B cell (primary cell): ENCODE results near the gene CHCHD3. TPM values are rescaled to one million over a fixed set of nuclear protein-coding genes. Genes with fewer than 3 reads are reported as not detected.

Experiments
- ATAC-seq: fragments of 200-7000 bp; cut with Tn5 transposase; one replicate; pipeline ENCODE4 v1.10.0; 2021; ENCODE audit warnings: low read depth, mild to moderate bottlenecking, moderate number of reproducible peaks, moderate library complexity
- CTCF ChIA-PET: fragments of 350-600 bp; sonication (Branson Sonifier 250); formaldehyde crosslinking; loops from one replicate; lab custom pipeline; 2021; ENCODE audit warnings: antibody characterized with exemption, inconsistent platforms; lab: Charles Lee
- POLR2A ChIA-PET: fragments of 350-600 bp; sonication (Branson Sonifier 250); formaldehyde crosslinking; loops from one replicate; lab custom pipeline; 2021; ENCODE audit warnings: antibody characterized with exemption; lab: Charles Lee
- DNase-seq: peaks from one replicate; pipeline ENCODE4 v3.0.0; 2013
- H2AFZ ChIP-seq: 2 replicates; pipeline ENCODE4 v1.6.1; 2012; ENCODE audit warnings: mild to moderate bottlenecking, low read depth, low read length; ENCODE audit not compliant: insufficient read depth, poor library complexity, severe bottlenecking
- H3K27ac ChIP-seq, 2 donors: 1 replicate in 1 of 2; 2 replicates in 1 of 2; pipeline ENCODE4 v1.5.1; 2012 to 2013; ENCODE audit warnings: low read length in 2 of 2, mild to moderate bottlenecking in 2 of 2, moderate library complexity in 1 of 2
- H3K27me3 ChIP-seq, 4 experiments: fragments of 200-600 bp in 1 of 4; sonication (generic) in 1 of 4; replicated peaks in 1 of 4; 1 replicate in 2 of 4; 2 replicates in 2 of 4; pipeline versions ENCODE4 v1.6.1 to v1.7.0; 2013 to 2016; ENCODE audit warnings: low read length in 3 of 4, mild to moderate bottlenecking in 2 of 4, mixed read lengths in 1 of 4, moderate library complexity in 1 of 4; ENCODE audit not compliant: insufficient read depth in 4 of 4, control insufficient read depth in 3 of 4; ENCODE audit errors: control extremely low read depth in 1 of 4
- H3K36me3 ChIP-seq, 2 experiments: replicated peaks in 1 of 2; 1 replicate in 1 of 2; 2 replicates in 1 of 2; pipeline versions ENCODE4 v1.6.1 to v1.7.1; 2013; ENCODE audit warnings: low read length in 1 of 2; ENCODE audit not compliant: insufficient read depth in 2 of 2, control insufficient read depth in 1 of 2; ENCODE audit errors: control extremely low read depth in 1 of 2, extremely low read depth in 1 of 2
- H3K4me1 ChIP-seq, 2 donors: fragments of 200-600 bp in 1 of 2; sonication (generic) in 1 of 2; 1 replicate in 1 of 2; 2 replicates in 1 of 2; pipeline versions ENCODE4 v1.5.1 to v1.6.1; 2013 to 2017; ENCODE audit warnings: low read length in 2 of 2; ENCODE audit not compliant: control insufficient read depth in 2 of 2, insufficient read depth in 2 of 2
- H3K4me2 ChIP-seq: replicated peaks from 2 replicates; pipeline ENCODE3; 2012; ENCODE audit warnings: mild to moderate bottlenecking, low read depth, low read length; ENCODE audit not compliant: poor library complexity, severe bottlenecking
- H3K4me3 ChIP-seq, 5 experiments: fragments of 200-600 bp in 1 of 5; sonication (generic) in 1 of 5; 1 replicate in 3 of 5; 2 replicates in 2 of 5; pipeline versions ENCODE4 v1.5.1 to v1.7.0; 2011 to 2016; ENCODE audit warnings: low read length in 4 of 5, mild to moderate bottlenecking in 4 of 5, low read depth in 2 of 5, control low read depth in 1 of 5, moderate library complexity in 1 of 5; ENCODE audit not compliant: insufficient read depth in 1 of 5; ENCODE audit errors: control extremely low read depth in 1 of 5, extremely low read depth in 1 of 5
- H3K79me2 ChIP-seq: fragments of 200-600 bp; sonication (generic); one replicate; pipeline ENCODE4 v1.6.0; 2016; ENCODE audit warnings: low read length; ENCODE audit not compliant: control insufficient read depth, insufficient read depth
- H3K9ac ChIP-seq: fragments of 200-600 bp; sonication (generic); 2 replicates; pipeline ENCODE4 v1.6.1; 2017; ENCODE audit warnings: mild to moderate bottlenecking, low read length, moderate library complexity
- H3K9me3 ChIP-seq, 3 donors: one replicate each; pipeline versions ENCODE4 v1.6.1 to v1.7.1; 2013; ENCODE audit warnings: low read length in 2 of 3; ENCODE audit not compliant: control insufficient read depth in 2 of 3, insufficient read depth in 1 of 3; ENCODE audit errors: control extremely low read depth in 1 of 3
- H4K20me1 ChIP-seq: 2 replicates; pipeline ENCODE4 v1.6.0; 2012; ENCODE audit warnings: mild to moderate bottlenecking, low read length; ENCODE audit not compliant: insufficient read depth, control insufficient read depth, poor library complexity, severe bottlenecking
- H3K27ac Mint-ChIP-seq: one replicate; pipeline ENCODE4 v1.8.0; 2021; ENCODE audit warnings: mixed read lengths
- H3K27me3 Mint-ChIP-seq: one replicate; pipeline ENCODE4 v1.8.0; 2021; ENCODE audit warnings: mixed read lengths
- H3K4me1 Mint-ChIP-seq: one replicate; pipeline ENCODE4 v1.8.0; 2021; ENCODE audit warnings: mixed read lengths
- H3K4me3 Mint-ChIP-seq: one replicate; pipeline ENCODE4 v1.8.0; 2021; ENCODE audit warnings: mixed read lengths
- H3K9me3 Mint-ChIP-seq: one replicate; pipeline ENCODE4 v1.8.0; 2022; ENCODE audit warnings: mixed read lengths; ENCODE audit not compliant: insufficient read depth
- EZH2 ChIP-seq: IDR thresholded peaks from 2 replicates; pipeline ENCODE4 v1.6.1; 2012; ENCODE audit warnings: borderline replicate concordance, low read depth, mild to moderate bottlenecking, moderate library complexity, low read length; ENCODE audit not compliant: insufficient read depth, poor library complexity, severe bottlenecking
- WGBS: methylation state at CpG from one replicate; pipeline ENCODE4 v1.1.5; 2013; ENCODE audit warnings: missing lambda C conversion rate; ENCODE audit not compliant: insufficient coverage; 5-methylcytosine and 5-hydroxymethylcytosine counted together
- intact Hi-C: fragments of 100-400 bp; cut with micrococcal nuclease; formaldehyde crosslinking; loops from one replicate; pipeline ENCODE4 v1.10.0; 2022
- polyA plus RNA-seq: library from polyadenylated mRNA; depleted of rRNA; stranded (reverse); fragments of >200 nt; gene quantifications from 2 replicates; pipeline ENCODE4 v1.2.3, GENCODE V29; 2012
- total RNA-seq, 2 donors: library from RNA; stranded (reverse); fragments of 120-200 nt in 1 of 2; gene quantifications; 1 replicate in 1 of 2; 2 replicates in 1 of 2; pipeline versions ENCODE4 v1.2.3 to v1.2.4, GENCODE V29; 2013 to 2022
- TF ChIP-seq, protein P1 (sequence below): fragments of 200-600 bp; IDR thresholded peaks from one replicate; pipeline ENCODE4 v1.8.0; 2022; ENCODE audit warnings: antibody characterized with exemption, mild to moderate bottlenecking

Gene CHCHD3
- total and polyA plus RNA-seq, 2 donors (not counting 1 experiment from before 2014, with no cell fraction given) = 20.1 to 38.4 TPM

DNA sequence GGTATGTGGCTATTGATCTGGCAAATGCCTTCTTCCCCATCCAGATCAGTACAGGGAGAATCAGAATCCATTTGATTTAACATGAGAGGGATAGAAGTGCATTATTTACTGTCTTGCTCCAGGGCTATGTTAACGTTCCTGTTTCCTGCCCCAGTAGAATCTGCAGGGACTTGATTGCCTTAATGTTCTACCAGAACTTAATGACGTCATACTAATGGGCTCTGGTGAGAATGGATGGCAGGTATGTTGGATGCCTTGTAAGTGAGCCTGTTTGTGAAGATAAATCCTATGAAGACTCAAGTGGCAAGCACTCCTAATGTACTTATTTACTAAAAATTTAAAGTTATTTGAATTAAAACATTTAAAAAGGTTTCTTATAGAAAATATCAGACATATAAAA, 44.5 kb upstream of the CHCHD3 start:
- Histone ChIP-seq H3K4me2 (no peak overlapping the region), H3K27me3 (peaks cover 0 to 8% (median 1%) of the 10 kb centered on the region in 4 experiments), H2AFZ (no peak overlapping the region), H4K20me1 (no peaks in the 10 kb centered on the region), H3K36me3 (no peaks in the 10 kb centered on the region), H3K9ac (no peak overlapping the region), H3K9me3 (no peaks in the 10 kb centered on the region), H3K4me1 (no peaks in the 10 kb centered on the region), H3K79me2 (no peaks in the 10 kb centered on the region), H3K27ac (no peak overlapping the region), H3K4me3 (no peak overlapping the region)
- H3K4me3 Mint-ChIP-seq = no peak overlapping the region
- intact Hi-C loops = no loop called here
- WGBS = 17% methylated on average over 1 of the region's 2 CpGs
- no peak for TF ChIP-seq EZH2
- TF ChIP-seq, protein P1, sequence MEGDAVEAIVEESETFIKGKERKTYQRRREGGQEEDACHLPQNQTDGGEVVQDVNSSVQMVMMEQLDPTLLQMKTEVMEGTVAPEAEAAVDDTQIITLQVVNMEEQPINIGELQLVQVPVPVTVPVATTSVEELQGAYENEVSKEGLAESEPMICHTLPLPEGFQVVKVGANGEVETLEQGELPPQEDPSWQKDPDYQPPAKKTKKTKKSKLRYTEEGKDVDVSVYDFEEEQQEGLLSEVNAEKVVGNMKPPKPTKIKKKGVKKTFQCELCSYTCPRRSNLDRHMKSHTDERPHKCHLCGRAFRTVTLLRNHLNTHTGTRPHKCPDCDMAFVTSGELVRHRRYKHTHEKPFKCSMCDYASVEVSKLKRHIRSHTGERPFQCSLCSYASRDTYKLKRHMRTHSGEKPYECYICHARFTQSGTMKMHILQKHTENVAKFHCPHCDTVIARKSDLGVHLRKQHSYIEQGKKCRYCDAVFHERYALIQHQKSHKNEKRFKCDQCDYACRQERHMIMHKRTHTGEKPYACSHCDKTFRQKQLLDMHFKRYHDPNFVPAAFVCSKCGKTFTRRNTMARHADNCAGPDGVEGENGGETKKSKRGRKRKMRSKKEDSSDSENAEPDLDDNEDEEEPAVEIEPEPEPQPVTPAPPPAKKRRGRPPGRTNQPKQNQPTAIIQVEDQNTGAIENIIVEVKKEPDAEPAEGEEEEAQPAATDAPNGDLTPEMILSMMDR = no peak
- POLR2A ChIA-PET = no interaction called here
- DNase-seq (no peak), ATAC-seq (no peak)
- peaks cover 22% of the 10 kb centered on the region for H3K27me3 Mint-ChIP-seq
- CTCF ChIA-PET = no interaction called here
- H3K4me1 Mint-ChIP-seq = no peaks in the 10 kb centered on the region
- no peak overlapping the region for H3K27ac Mint-ChIP-seq
- peaks cover 4% of the 10 kb centered on the region for H3K9me3 Mint-ChIP-seq

DNA sequence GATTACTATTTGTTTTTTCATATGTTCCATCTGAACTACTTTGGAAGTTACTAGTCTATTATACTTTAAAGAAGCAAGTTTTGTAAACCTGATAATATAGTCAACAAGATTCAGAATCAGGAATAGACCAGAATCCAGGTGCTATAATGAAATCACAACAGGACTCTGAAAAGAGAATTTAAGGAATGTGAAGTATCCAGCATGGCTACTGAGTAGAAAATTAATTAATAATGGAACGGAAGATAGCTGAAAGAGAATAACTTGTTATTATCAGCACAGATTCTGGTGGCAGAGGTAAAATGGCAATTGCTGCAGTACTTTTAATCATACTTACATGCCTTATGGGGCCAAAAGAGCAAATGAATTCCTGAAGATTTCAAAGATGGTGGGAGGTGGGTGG, 43.1 kb upstream of the CHCHD3 start:
- TF ChIP-seq, protein P1 = no peak
- TF ChIP-seq EZH2 = no peak
- DNase-seq (no peak), ATAC-seq (no peak)
- Histone ChIP-seq H3K9ac (no peak overlapping the region), H3K36me3 (no peaks in the 10 kb centered on the region), H3K4me3 (no peak overlapping the region), H4K20me1 (no peaks in the 10 kb centered on the region), H3K27ac (no peak overlapping the region), H3K79me2 (no peaks in the 10 kb centered on the region), H3K9me3 (no peaks in the 10 kb centered on the region), H3K27me3 (peaks cover 0 to 8% (median 1%) of the 10 kb centered on the region in 4 experiments), H2AFZ (no peak overlapping the region), H3K4me1 (no peaks in the 10 kb centered on the region), H3K4me2 (no peak overlapping the region)
- ChIA-PET POLR2A (no interaction called here), CTCF (no interaction called here)
- Mint-ChIP-seq H3K27me3 (peaks cover 16% of the 10 kb centered on the region), H3K9me3 (peaks cover under 1% of the 10 kb centered on the region), H3K4me1 (no peaks in the 10 kb centered on the region), H3K4me3 (no peak overlapping the region), H3K27ac (no peak overlapping the region)
- WGBS = no CpG with 5 or more reads among the region's 1 CpG
- intact Hi-C loops = no loop called here
